ENCODE data around the gene THEM5.

Gene THEM5

GRCh38 chr1:151809290-151809984 lies 44.1 kb downstream of the THEM5 start:
- Histone ChIP-seq H3K9ac (ENCODE audit: insufficient read length) (no peak overlapping the region), H3K27ac (no peak overlapping the region), H3K36me3 (ENCODE audit: insufficient read depth, low read length) (no peaks in the 10 kb centered on the region), H3K4me3 (no peak overlapping the region), H3K9me3 (ENCODE audit: low read depth, low read length) (no peaks in the 10 kb centered on the region)
- TF ChIP-seq EZH2 (IDR thresholded peaks at IDR 0.05) (no peak), FOXP2 (optimal IDR thresholded peaks at IDR 0.05; ENCODE audit: control extremely low read depth, extremely low read length, insufficient read depth) (no peak), POLR2AphosphoS5 (IDR thresholded peaks at IDR 0.05; ENCODE audit: borderline replicate concordance, low read depth, low read length) (no peak)
- DNase-seq (ENCODE audit: low read depth, low spot score): no peak

- DNase-seq (ENCODE audit: low read depth, low spot score): no peak
Observed at GRCh38 chr1:151807766-151808165, 45.7 kb downstream of the THEM5 start.

DNA sequence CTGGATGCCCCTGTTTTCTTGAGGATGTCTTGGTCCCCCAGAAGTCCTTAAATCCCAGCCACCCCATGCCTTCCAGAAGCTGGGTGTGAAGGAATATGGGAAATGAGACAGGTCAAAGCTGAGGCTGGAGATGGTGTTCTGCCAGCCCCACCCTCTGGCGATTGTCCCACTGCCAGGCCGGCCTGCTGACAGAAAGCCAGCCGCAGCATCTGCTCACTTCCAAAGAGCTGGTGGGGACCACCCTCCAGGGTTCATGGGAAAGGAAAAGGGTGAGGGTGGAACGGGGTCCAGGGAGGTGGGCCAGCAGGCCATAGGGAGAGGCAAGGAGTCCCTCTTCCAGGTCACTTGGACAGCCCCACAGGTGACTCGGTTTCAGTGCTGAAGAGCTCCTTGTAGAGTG lies 46.4 kb downstream of the THEM5 start:
- no peak overlapping the region for H3K4me3 ChIP-seq
- H3K9me3 ChIP-seq (ENCODE audit: low read depth, low read length): no peaks in the 10 kb centered on the region
- no peaks in the 10 kb centered on the region for H3K36me3 ChIP-seq (ENCODE audit: insufficient read depth, low read length)
- no peak for DNase-seq (ENCODE audit: low read depth, low spot score)
- no peak overlapping the region for H3K27ac ChIP-seq
- TF ChIP-seq EZH2 (IDR thresholded peaks at IDR 0.05) (no peak), POLR2AphosphoS5 (IDR thresholded peaks at IDR 0.05; ENCODE audit: borderline replicate concordance, low read depth, low read length) (no peak), FOXP2 (optimal IDR thresholded peaks at IDR 0.05; ENCODE audit: control extremely low read depth, extremely low read length, insufficient read depth) (no peak)
- H3K9ac ChIP-seq (ENCODE audit: insufficient read length): no peak overlapping the region

More at GRCh38 chr1:151807766-151808165, 45.7 kb downstream of the THEM5 start:
- no peak overlapping the region for H3K27ac ChIP-seq
- H3K9ac ChIP-seq (ENCODE audit: insufficient read length): no peak overlapping the region
- H3K36me3 ChIP-seq (ENCODE audit: insufficient read depth, low read length): no peaks in the 10 kb centered on the region
- H3K9me3 ChIP-seq (ENCODE audit: low read depth, low read length): no peaks in the 10 kb centered on the region
- no peak for TF ChIP-seq EZH2 (IDR thresholded peaks at IDR 0.05)
- TF ChIP-seq FOXP2 (optimal IDR thresholded peaks at IDR 0.05; ENCODE audit: control extremely low read depth, extremely low read length, insufficient read depth): no peak
- no peak for TF ChIP-seq POLR2AphosphoS5 (IDR thresholded peaks at IDR 0.05; ENCODE audit: borderline replicate concordance, low read depth, low read length)
- H3K4me3 ChIP-seq: no peak overlapping the region

DNA sequence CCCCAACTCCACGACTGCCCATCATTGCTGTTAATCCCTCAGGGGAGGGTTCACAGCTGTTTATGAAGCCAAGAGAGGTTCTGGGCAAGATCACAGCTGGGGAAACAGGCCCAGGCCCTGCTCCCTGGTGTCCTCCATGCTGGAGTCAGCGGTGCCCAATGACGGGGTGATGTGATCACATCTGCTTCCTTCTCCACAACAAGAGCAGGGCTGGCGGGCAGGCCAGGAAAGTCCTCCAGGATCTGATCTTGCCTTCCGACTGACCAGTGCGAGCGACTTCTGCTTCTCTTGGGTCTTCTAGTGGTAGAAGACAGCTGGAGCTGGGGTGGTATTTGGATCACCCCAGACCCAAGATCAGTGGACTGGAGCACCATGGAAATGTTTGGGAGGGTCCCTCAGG lies 47.3 kb downstream of the THEM5 start:
- Histone ChIP-seq H3K9ac (ENCODE audit: insufficient read length) (no peak overlapping the region), H3K36me3 (ENCODE audit: insufficient read depth, low read length) (no peaks in the 10 kb centered on the region), H3K9me3 (ENCODE audit: low read depth, low read length) (no peaks in the 10 kb centered on the region), H3K4me3 (no peak overlapping the region), H3K27ac (no peak overlapping the region)
- DNase-seq (ENCODE audit: low read depth, low spot score): no peak
- no peak for TF ChIP-seq POLR2AphosphoS5 (IDR thresholded peaks at IDR 0.05; ENCODE audit: borderline replicate concordance, low read depth, low read length)
- no peak for TF ChIP-seq EZH2 (IDR thresholded peaks at IDR 0.05)
- TF ChIP-seq FOXP2 (optimal IDR thresholded peaks at IDR 0.05; ENCODE audit: control extremely low read depth, extremely low read length, insufficient read depth): no peak

DNA sequence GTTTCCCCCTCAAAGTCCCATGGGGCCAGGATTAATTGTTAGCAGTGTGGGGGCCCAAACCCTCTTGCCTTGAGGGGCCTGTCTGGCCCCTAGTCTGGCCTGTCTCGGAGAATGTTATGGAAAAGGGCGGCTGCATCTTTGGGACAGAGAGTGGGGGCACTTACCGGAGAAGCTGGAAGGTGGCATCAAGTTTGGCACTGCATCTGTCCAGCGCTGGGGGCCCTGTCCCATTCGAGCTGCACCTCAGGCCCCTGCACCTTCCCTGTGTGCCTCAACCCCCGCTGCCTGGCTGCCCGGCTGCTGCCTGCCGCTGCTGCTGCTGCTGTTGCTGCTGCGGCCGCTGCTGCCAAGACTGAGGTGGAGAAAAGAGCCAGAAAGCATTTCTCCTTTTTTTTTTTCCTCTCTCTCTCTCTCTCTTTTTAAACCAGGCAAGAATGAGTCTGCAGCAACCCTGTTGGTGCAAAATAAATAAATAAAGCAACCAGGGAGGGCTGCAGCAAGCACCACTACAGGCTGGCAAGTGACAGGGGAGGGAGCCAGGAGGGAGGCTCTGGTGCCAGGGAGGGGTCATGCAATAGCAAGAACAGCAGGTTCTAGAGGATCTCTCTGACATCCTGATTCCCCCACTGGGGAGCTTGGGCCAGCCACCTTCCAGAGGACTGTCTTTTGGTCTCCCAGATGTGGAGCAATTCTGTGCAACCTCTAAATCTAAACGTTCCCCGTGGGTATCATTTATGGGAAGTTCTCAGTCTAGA lies 48.3 kb downstream of the THEM5 start, which contains the start of gene LINGO4:
Gene LINGO4, minus strand, starts transcription at position 354 of the 755 bp plus-strand sequence. CDS start 2,715 bp downstream, outside the sequence.
- Histone ChIP-seq H3K36me3 (ENCODE audit: insufficient read depth, low read length) (no peaks in the 10 kb centered on the region), H3K9me3 (ENCODE audit: low read depth, low read length) (no peaks in the 10 kb centered on the region), H3K4me3 (no peak within 1 kb of the TSS), H3K9ac (ENCODE audit: insufficient read length) (no peak within 1 kb of the TSS), H3K27ac (no peak within 1 kb of the TSS)
- TF ChIP-seq POLR2AphosphoS5 (IDR thresholded peaks at IDR 0.05; ENCODE audit: borderline replicate concordance, low read depth, low read length): no peak
- TF ChIP-seq EZH2 (IDR thresholded peaks at IDR 0.05): no peak
- no peak for TF ChIP-seq FOXP2 (optimal IDR thresholded peaks at IDR 0.05; ENCODE audit: control extremely low read depth, extremely low read length, insufficient read depth)
- DNase-seq (ENCODE audit: low read depth, low spot score): no peak

- Histone ChIP-seq H3K4me3 (no peak overlapping the region), H3K9ac (ENCODE audit: insufficient read length) (no peak overlapping the region), H3K36me3 (ENCODE audit: insufficient read depth, low read length) (no peaks in the 10 kb centered on the region), H3K9me3 (ENCODE audit: low read depth, low read length) (no peaks in the 10 kb centered on the region), H3K27ac (no peak overlapping the region)
- TF ChIP-seq EZH2 (IDR thresholded peaks at IDR 0.05) (no peak), POLR2AphosphoS5 (IDR thresholded peaks at IDR 0.05; ENCODE audit: borderline replicate concordance, low read depth, low read length) (no peak), FOXP2 (optimal IDR thresholded peaks at IDR 0.05; ENCODE audit: control extremely low read depth, extremely low read length, insufficient read depth) (no peak)
- DNase-seq (ENCODE audit: low read depth, low spot score): no peak
Observed at GRCh38 chr1:151803915-151804314, 49.6 kb downstream of the THEM5 start.

DNA sequence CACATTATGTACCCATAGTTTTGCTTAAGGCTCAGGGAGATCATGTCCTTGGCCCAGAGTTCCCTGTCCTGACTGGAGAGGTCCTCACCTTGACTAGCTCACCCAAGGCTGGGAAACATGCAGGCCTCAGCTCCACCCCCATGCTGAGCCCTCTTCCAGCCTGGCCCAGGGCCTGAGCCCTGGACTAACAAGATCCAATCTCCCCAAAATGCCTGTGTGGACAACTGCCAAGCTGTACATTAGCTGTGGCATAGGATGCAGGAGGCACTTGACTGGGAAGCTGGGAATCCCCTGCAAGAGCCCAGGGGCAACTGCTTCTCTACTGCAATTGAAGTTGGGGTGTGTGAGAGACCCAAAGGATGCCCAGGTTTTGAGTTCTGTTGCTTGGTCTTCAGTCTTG lies 50.3 kb downstream of the THEM5 start:
- TF ChIP-seq EZH2 (IDR thresholded peaks at IDR 0.05) (no peak), POLR2AphosphoS5 (IDR thresholded peaks at IDR 0.05; ENCODE audit: borderline replicate concordance, low read depth, low read length) (no peak), FOXP2 (optimal IDR thresholded peaks at IDR 0.05; ENCODE audit: control extremely low read depth, extremely low read length, insufficient read depth) (no peak)
- no peaks in the 10 kb centered on the region for H3K36me3 ChIP-seq (ENCODE audit: insufficient read depth, low read length)

DNA sequence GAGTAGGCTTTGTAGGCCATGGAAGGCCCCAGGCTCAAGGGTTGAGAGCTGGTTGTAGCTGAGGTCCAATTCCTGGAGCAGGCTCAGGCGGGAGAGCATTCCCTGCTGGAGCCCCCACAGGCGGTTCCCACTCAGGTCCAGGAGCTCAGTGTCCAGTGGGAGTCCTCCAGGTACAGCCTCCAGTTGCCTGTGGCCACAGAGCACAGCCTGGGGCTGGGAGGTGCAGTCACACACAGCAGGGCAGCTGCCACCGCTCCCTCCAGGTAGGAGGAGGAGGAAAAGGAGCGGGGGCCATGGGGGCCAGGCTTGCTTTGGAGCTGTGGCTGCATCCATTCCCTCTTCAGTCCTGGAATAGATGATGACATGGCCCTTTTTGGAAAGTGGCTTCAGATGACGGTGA lies 51.1 kb downstream of the THEM5 start:
- H3K9ac ChIP-seq (ENCODE audit: insufficient read length): no peak overlapping the region
- H3K36me3 ChIP-seq (ENCODE audit: insufficient read depth, low read length): no peaks in the 10 kb centered on the region
- H3K9me3 ChIP-seq (ENCODE audit: low read depth, low read length): no peaks in the 10 kb centered on the region
- DNase-seq (ENCODE audit: low read depth, low spot score): no peak
- no peak overlapping the region for H3K27ac ChIP-seq
- TF ChIP-seq POLR2AphosphoS5 (IDR thresholded peaks at IDR 0.05; ENCODE audit: borderline replicate concordance, low read depth, low read length): no peak
- TF ChIP-seq FOXP2 (optimal IDR thresholded peaks at IDR 0.05; ENCODE audit: control extremely low read depth, extremely low read length, insufficient read depth): no peak
- TF ChIP-seq EZH2 (IDR thresholded peaks at IDR 0.05): no peak
- no peak overlapping the region for H3K4me3 ChIP-seq

More for the DNA sequence above, 50.3 kb downstream of the THEM5 start:
- Histone ChIP-seq H3K9ac (ENCODE audit: insufficient read length) (no peak overlapping the region), H3K9me3 (ENCODE audit: low read depth, low read length) (no peaks in the 10 kb centered on the region), H3K4me3 (no peak overlapping the region), H3K27ac (no peak overlapping the region)
- DNase-seq (ENCODE audit: low read depth, low spot score): no peak
